Testis (tissue), 2 donors: ENCODE results near the gene TMEM87B.

ENCODE experiments used
- POLR2A ChIP-seq: fragments of 450-650 bp; IDR thresholded peaks from one replicate; pipeline ENCODE4 v1.6.1; 2017; ENCODE audit warnings: antibody characterized with exemption, mild to moderate bottlenecking, moderate library complexity
- TF ChIP-seq, protein P1 (sequence below), 3 experiments: fragments of 450-650 bp in 2 of 3; fragments of 200-600 bp in 1 of 3; sonication (generic) in 1 of 3; IDR thresholded peaks; one replicate each; pipeline ENCODE4 v1.5.1; 2016 to 2019; ENCODE audit warnings: antibody characterized with exemption in 3 of 3, mild to moderate bottlenecking in 2 of 3, moderate library complexity in 1 of 3

GRCh38 chr2:112151271-112151670 is 96.2 kb downstream of the TMEM87B start:
- TF ChIP-seq, protein P1, sequence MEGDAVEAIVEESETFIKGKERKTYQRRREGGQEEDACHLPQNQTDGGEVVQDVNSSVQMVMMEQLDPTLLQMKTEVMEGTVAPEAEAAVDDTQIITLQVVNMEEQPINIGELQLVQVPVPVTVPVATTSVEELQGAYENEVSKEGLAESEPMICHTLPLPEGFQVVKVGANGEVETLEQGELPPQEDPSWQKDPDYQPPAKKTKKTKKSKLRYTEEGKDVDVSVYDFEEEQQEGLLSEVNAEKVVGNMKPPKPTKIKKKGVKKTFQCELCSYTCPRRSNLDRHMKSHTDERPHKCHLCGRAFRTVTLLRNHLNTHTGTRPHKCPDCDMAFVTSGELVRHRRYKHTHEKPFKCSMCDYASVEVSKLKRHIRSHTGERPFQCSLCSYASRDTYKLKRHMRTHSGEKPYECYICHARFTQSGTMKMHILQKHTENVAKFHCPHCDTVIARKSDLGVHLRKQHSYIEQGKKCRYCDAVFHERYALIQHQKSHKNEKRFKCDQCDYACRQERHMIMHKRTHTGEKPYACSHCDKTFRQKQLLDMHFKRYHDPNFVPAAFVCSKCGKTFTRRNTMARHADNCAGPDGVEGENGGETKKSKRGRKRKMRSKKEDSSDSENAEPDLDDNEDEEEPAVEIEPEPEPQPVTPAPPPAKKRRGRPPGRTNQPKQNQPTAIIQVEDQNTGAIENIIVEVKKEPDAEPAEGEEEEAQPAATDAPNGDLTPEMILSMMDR (IDR thresholded peaks at IDR 0.05): no peak
- TF ChIP-seq POLR2A: no peak
